Naive B cell (primary cell): ENCODE data around the gene ZBTB25. TPM values are rescaled to one million over a fixed set of nuclear protein-coding genes. Genes with fewer than 3 reads are reported as not detected.
"Not testable (repeated sequence)": the region's sequence is repeated elsewhere in the genome, so short reads cannot be mapped to it uniquely, and the experiment has no call there.

ENCODE experiments used
- ATAC-seq, 2 donors: fragments of 150-1000 bp; cut with Tn5 transposase; 2 replicates each; pipeline ENCODE4 v1.10.0; 2021; ENCODE audit warnings: low read depth in 2 of 2, mild to moderate bottlenecking in 2 of 2, moderate library complexity in 2 of 2
- DNase-seq: peaks from one replicate; pipeline ENCODE4 v3.0.0; 2022
- H3K27ac Mint-ChIP-seq, 6 donors: one replicate each; pipeline ENCODE4 v1.8.0; 2020 to 2022; ENCODE audit warnings: mild to moderate bottlenecking in 6 of 6, mixed read lengths in 6 of 6, moderate library complexity in 5 of 6, inconsistent platforms in 2 of 6
- H3K27me3 Mint-ChIP-seq, 3 donors: one replicate each; pipeline ENCODE4 v1.8.0; 2021 to 2022; ENCODE audit warnings: mixed read lengths in 3 of 3, mild to moderate bottlenecking in 1 of 3
- H3K36me3 Mint-ChIP-seq, 2 donors: one replicate each; pipeline ENCODE4 v1.8.0; 2020 to 2022; ENCODE audit warnings: mixed read lengths in 2 of 2, inconsistent platforms in 1 of 2, mild to moderate bottlenecking in 1 of 2
- H3K4me1 Mint-ChIP-seq, 3 donors: one replicate each; pipeline ENCODE4 v1.8.0; 2020 to 2022; ENCODE audit warnings: mixed read lengths in 3 of 3, inconsistent platforms in 1 of 3, mild to moderate bottlenecking in 1 of 3, moderate library complexity in 1 of 3
- H3K4me3 Mint-ChIP-seq, 8 donors: one replicate each; pipeline ENCODE4 v1.8.0; 2020 to 2022; ENCODE audit warnings: mild to moderate bottlenecking in 8 of 8, mixed read lengths in 8 of 8, moderate library complexity in 8 of 8, inconsistent platforms in 2 of 8
- H3K9me3 Mint-ChIP-seq, 7 donors: one replicate each; pipeline ENCODE4 v1.8.0; 2020 to 2022; ENCODE audit warnings: mixed read lengths in 7 of 7, mild to moderate bottlenecking in 5 of 7, inconsistent platforms in 2 of 7, moderate library complexity in 1 of 7
- polyA plus RNA-seq, 6 donors: library from polyadenylated mRNA; unstranded; fragments of 300-500 nt; fragmentation: Illumina TruSeq; gene quantifications; one replicate each; pipeline ENCODE4 v1.2.3, GENCODE V29; 2021; ENCODE audit warnings: low read depth in 6 of 6

Gene ZBTB25
- polyA plus RNA-seq, 6 donors from 2014 or later, result 16.7 to 26.4 (median 22.3) TPM

DNA sequence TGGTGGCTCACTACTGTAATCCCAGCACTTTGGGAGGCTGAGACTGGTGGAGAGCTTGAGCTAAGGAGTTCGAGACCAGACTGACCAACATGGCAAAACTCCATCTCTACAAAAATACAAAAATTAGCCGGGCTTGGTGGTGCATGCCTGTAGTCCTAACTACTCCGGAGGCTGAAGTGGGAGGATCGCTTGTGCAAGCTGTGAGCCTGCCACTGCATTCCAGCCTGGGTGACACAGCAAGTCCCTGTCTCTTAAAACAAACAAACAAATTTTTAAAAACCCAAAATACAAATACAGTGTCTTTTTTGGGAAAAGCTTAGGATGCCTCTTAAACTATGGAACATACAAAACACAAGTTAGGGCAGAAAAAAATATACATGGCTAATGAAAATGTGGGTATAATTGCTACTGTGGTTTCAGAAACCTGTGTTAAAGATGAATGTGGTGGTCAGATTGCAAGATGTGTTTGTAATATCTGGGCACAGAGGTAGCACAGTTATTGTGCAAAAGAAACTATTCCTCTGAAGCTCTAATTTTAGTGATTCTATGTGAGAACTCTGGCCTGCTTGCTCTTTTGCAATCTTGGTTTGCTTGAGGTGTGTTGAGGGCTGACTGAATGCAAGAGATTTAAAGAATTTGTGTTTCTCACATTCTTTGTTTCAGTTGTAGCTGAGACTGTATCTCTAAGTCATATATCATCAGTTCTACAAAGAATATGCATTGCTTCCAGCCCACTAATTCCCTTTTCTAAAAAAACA is 33.0 kb upstream of the ZBTB25 start:
- peaks cover 6 to 17% (median 8%) of the 10 kb centered on the region in 7 donors for H3K9me3 Mint-ChIP-seq
- ATAC-seq (no peak), DNase-seq (no peak)
- peaks cover 0 to 19% (median 10%) of the 10 kb centered on the region in 3 donors for H3K27me3 Mint-ChIP-seq
- H3K4me3 Mint-ChIP-seq, result peak overlapping the region in 4 of 8 donors; percentile 17 to 83 (median 40)
- H3K27ac Mint-ChIP-seq, result peak overlapping the region in 2 of 6 donors; percentile 15 to 16
- H3K4me1 Mint-ChIP-seq, result peaks cover 16 to 29% (median 28%) of the 10 kb centered on the region in 3 donors
- peaks cover 0 to 11% of the 10 kb centered on the region in 2 donors for H3K36me3 Mint-ChIP-seq

DNA sequence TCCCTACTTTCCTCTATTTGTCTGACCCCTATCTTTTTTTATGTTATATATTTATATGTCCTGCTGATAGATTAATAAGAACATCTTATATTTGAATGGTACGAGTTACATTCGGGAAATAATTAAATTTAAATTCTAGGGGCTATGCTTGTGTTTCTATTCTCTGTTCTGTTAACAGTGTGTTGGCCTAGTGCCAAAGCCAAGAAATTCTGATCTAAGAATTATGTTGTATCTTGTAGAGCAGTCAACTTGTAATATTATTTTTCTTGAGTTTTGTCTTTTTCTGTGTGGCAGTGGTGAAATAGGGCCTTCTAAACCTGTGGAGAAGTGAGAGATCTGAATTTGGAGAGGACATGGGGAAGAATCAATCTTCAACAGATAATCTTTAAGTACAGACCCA is 27.9 kb upstream of the ZBTB25 start:
- no peaks in the 10 kb centered on the region for H3K36me3 Mint-ChIP-seq

DNA sequence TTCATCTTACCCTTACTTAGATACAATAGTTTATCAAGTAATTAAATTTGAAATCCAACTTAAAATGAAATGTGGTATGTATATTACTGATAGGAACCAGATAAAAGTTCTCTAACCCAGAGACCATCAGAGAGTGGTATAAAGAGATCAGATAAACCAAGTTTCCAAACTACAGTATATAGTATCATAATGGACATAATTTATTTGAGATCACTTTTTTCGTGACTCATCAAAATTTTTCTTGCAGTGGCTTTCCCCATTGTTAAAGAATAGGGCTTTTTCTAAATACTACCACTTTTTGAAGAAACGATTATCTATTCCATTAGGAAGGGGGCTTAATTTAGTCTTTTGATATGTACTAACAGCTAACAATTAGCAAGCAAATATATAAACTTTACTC is 21.7 kb upstream of the ZBTB25 start:
- no peak for ATAC-seq
- H3K4me1 Mint-ChIP-seq, result peaks cover 4 to 10% (median 5%) of the 10 kb centered on the region in 3 donors
- H3K36me3 Mint-ChIP-seq, result peaks cover 0 to 5% of the 10 kb centered on the region in 2 donors
- DNase-seq, result no peak
- no peak overlapping the region for H3K4me3 Mint-ChIP-seq
- no peaks in the 10 kb centered on the region for H3K27me3 Mint-ChIP-seq
- no peaks in the 10 kb centered on the region for H3K9me3 Mint-ChIP-seq
- H3K27ac Mint-ChIP-seq, result peak overlapping the region in 1 of 6 donors; percentile 12

More for the DNA sequence above, 27.9 kb upstream of the ZBTB25 start:
- ATAC-seq, result no peak
- no peaks in the 10 kb centered on the region for H3K9me3 Mint-ChIP-seq
- no peak overlapping the region for H3K4me3 Mint-ChIP-seq
- no peak for DNase-seq
- no peaks in the 10 kb centered on the region for H3K27me3 Mint-ChIP-seq
- H3K27ac Mint-ChIP-seq, result no peak overlapping the region
- peaks cover 0 to 3% (median 0%) of the 10 kb centered on the region in 3 donors for H3K4me1 Mint-ChIP-seq

DNA sequence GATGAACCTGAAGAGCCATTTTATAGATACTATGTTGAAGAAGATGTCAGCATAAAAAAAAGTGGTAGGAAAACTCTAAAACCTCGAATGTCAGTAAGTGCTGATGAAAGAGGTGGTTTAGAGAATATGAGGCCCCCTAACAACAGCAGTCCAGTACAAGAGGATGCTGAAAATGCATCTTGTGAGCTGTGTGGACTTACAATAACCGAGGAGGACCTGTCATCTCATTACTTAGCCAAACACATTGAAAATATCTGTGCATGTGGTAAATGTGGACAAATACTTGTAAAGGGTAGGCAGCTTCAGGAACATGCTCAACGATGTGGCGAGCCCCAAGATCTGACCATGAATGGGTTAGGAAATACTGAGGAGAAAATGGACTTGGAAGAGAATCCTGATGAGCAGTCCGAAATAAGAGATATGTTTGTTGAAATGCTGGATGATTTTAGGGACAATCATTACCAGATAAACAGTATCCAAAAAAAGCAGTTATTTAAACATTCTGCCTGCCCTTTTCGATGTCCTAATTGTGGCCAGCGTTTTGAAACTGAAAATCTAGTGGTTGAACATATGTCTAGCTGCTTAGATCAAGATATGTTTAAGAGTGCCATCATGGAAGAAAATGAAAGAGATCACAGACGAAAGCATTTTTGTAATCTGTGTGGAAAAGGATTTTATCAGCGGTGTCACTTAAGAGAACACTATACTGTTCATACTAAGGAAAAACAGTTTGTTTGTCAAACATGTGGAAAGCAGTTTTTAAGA is 19.1 kb upstream of the ZBTB25 start:
- Mint-ChIP-seq H3K9me3 (no peaks in the 10 kb centered on the region), H3K27me3 (no peaks in the 10 kb centered on the region)
- no peak for ATAC-seq

DNA sequence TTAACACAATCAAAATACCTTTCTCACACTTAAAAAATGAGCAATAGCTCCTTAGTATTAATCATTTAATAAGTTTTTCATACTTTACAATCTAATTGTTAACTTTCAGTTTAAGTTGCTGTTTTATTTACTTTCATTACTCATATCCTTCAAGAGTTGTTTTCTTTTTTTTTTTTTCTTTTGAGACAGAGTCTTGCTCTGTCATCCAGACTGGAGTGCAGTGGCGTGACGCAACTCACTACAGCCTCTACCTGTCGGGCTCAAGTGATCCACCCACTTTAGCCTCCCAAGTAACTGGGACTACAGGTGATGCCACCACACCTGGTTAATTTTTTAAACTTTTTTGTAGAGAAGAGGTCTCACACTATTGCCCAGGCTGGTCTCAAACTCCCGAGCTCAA is 17.1 kb upstream of the ZBTB25 start:
- no peaks in the 10 kb centered on the region for H3K9me3 Mint-ChIP-seq
- ATAC-seq (no peak), DNase-seq (no peak)
- H3K36me3 Mint-ChIP-seq, result peaks cover 0 to 5% of the 10 kb centered on the region in 2 donors
- H3K27me3 Mint-ChIP-seq, result no peaks in the 10 kb centered on the region
- H3K27ac Mint-ChIP-seq, result peak overlapping the region in 2 of 6 donors; percentile 49 to 90
- peaks cover 13 to 35% (median 23%) of the 10 kb centered on the region in 3 donors for H3K4me1 Mint-ChIP-seq
- no peak overlapping the region for H3K4me3 Mint-ChIP-seq

More for the DNA sequence above, 19.1 kb upstream of the ZBTB25 start:
- peaks cover 0 to 5% of the 10 kb centered on the region in 2 donors for H3K36me3 Mint-ChIP-seq
- peaks cover 4 to 22% (median 10%) of the 10 kb centered on the region in 3 donors for H3K4me1 Mint-ChIP-seq
- H3K4me3 Mint-ChIP-seq, result no peak overlapping the region
- no peak for DNase-seq
- H3K27ac Mint-ChIP-seq, result no peak overlapping the region

DNA sequence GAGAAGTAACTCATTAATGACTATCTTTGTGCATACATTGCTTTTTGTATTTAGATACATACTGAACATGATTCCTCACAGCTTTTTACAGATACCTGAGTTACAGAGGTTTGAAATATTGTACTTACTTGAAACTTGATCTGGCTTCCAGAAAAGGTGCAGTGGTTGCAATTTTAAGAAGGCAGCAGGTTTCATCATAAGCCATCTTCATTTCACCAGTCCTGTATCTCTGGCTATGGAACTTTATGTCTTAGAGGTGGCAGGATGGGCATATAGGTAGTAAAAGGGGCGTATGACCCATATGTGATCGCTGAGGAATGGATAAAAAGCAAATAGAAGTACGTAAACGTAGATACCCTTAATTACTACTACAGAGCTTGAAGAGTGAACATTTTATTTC is 14.6 kb upstream of the ZBTB25 start:
- DNase-seq (no peak), ATAC-seq (no peak)
- H3K9me3 Mint-ChIP-seq, result no peaks in the 10 kb centered on the region
- H3K4me1 Mint-ChIP-seq, result peaks cover 21 to 46% (median 34%) of the 10 kb centered on the region in 3 donors
- H3K4me3 Mint-ChIP-seq, result no peak overlapping the region
- no peak overlapping the region for H3K27ac Mint-ChIP-seq
- no peaks in the 10 kb centered on the region for H3K36me3 Mint-ChIP-seq
- no peaks in the 10 kb centered on the region for H3K27me3 Mint-ChIP-seq

DNA sequence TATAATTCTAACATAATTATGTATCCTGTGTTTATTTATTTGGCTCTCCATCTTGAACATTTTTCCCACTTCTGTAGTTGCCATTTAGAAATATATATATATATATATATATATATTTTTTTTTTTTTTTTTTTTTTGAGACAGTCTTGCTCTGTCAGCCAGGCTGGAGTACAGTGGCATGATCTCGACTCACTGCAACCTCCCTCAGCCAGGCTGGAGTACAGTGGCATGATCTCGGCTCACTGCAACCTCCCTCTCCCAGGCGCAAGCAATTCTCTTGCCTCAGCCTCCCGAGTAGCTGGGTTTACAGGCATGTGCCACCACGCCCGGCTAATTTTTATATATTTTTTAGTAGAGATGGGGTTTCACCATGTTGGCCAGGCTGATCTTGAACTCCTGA is 14.0 kb upstream of the ZBTB25 start:
- not testable (repeated sequence) for ATAC-seq, H3K27ac Mint-ChIP-seq, H3K9me3 Mint-ChIP-seq, H3K36me3 Mint-ChIP-seq, DNase-seq, H3K4me3 Mint-ChIP-seq, H3K27me3 Mint-ChIP-seq
- H3K4me1 Mint-ChIP-seq, result peaks cover 22 to 46% (median 35%) of the 10 kb centered on the region in 3 donors

DNA sequence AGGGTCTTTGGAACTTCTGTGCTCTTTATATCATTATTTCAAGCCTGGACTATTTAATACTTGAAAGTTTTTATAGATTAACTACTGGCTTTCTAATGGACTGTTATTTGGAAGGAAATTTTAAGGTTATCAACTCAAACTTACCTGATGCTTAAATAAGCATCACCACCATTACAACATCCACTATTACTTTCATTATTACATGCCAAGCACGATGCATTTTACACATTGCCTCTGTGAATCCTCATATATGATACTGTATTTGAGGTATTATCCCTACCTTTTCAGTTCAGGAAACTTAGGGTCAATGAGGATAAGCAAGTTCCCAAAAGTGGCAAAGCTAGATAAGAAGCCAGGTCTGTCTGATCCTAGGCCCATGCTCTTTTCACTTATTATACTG is 13.3 kb upstream of the ZBTB25 start:
- ATAC-seq, result no peak
- H3K27ac Mint-ChIP-seq, result peak overlapping the region in 2 of 6 donors; percentile 27 to 58

DNA sequence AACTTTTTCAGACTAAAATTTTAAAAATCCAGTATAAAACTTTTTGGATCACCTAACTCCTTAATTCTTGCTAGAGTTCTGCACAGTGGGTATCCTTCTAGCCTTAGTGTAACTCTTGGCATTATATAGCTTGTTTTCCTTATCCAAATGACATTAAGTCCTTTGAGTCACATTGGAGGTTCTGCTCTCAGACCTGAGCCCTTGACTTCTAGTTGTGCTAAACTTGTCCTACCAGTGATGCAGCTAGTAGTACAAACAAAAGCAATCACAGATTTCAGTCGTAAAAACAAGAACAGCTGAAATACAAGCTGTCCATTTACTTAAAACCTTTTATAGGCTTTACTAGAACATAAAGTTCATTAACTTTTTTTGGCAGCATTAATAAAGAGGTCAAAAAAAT is 11.4 kb upstream of the ZBTB25 start:
- Mint-ChIP-seq H3K36me3 (no peaks in the 10 kb centered on the region), H3K27me3 (no peaks in the 10 kb centered on the region), H3K4me3 (no peak overlapping the region), H3K4me1 (peaks cover 41 to 57% (median 51%) of the 10 kb centered on the region in 3 donors), H3K27ac (no peak overlapping the region), H3K9me3 (no peaks in the 10 kb centered on the region)
- DNase-seq, result no peak
- no peak for ATAC-seq

More for the DNA sequence above, 13.3 kb upstream of the ZBTB25 start:
- Mint-ChIP-seq H3K4me3 (peak overlapping the region in 1 of 8 donors; percentile 20), H3K27me3 (no peaks in the 10 kb centered on the region), H3K4me1 (peaks cover 25 to 46% (median 35%) of the 10 kb centered on the region in 3 donors), H3K36me3 (no peaks in the 10 kb centered on the region), H3K9me3 (no peaks in the 10 kb centered on the region)
- no peak for DNase-seq

DNA sequence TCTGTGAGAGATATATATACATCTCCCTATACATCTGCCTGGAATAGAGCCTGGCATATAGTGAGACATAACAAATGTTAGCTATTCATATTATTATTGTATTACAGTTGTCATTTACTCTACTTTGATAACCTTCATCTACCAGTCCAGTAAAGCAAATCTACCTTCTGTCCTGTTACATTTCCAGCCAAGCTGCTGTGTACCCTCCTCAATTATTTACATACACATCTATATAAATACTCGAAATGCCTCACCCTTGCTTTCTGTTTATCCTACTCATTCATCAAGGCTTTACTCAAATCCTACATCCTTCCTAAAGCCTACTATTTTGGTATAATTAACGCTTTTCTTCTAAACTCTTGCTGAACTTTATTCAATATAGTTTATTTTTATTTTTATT is 9.6 kb upstream of the ZBTB25 start:
- no peak for ATAC-seq
- no peaks in the 10 kb centered on the region for H3K36me3 Mint-ChIP-seq
- H3K27ac Mint-ChIP-seq, result no peak overlapping the region
- no peaks in the 10 kb centered on the region for H3K27me3 Mint-ChIP-seq
- DNase-seq, result no peak
- H3K9me3 Mint-ChIP-seq, result no peaks in the 10 kb centered on the region
- H3K4me3 Mint-ChIP-seq, result no peak overlapping the region
- H3K4me1 Mint-ChIP-seq, result peaks cover 54 to 67% (median 62%) of the 10 kb centered on the region in 3 donors

DNA sequence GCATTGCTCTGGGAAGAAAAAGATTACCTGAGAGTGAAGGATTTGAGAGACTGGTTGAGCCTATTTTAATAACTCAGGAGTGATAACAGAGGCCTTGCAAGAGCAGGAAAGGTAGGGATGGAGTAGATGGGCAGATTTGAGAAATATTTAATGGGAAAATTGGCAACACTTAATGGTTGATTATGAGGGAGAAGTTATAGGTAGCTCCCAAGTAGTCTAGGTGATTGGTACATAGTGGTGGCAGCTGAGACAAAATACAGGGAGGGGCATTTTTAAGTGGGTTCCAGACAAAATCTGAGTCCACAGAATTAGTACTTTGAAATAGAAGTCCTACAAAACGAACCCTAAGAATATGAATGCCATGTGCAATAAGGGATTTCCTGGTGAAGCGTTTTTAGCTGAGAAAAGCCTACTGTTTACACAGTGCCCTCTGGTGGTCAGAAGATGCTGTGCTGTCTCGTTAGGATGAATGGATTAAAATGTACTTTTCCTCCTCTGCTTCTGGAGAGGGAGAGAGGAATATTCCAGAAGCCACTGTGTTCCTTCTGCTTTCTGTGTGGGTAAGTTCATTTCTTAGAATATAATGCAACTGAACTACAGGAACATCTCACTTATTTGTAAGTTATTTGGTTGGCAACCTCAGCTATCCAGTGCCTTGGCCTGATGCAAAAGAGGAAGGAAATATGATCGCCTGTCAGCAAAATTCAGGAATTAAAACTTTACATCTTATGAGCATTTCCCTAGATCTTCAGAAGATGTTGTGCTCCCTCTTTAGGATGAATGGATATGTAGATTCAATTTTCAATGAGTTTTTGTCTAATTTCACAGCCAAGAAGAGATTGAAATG is 7.4 kb upstream of the ZBTB25 start:
- Mint-ChIP-seq H3K4me1 (peaks cover 64 to 71% (median 69%) of the 10 kb centered on the region in 3 donors), H3K36me3 (no peaks in the 10 kb centered on the region), H3K9me3 (no peaks in the 10 kb centered on the region), H3K27me3 (no peaks in the 10 kb centered on the region), H3K4me3 (peak overlapping the region in 5 of 8 donors; percentile 19 to 73 (median 45)), H3K27ac (peak overlapping the region; percentile 56 to 99 (median 76))
- DNase-seq (peak; percentile 62), ATAC-seq (peak; percentile 49 to 53)

DNA sequence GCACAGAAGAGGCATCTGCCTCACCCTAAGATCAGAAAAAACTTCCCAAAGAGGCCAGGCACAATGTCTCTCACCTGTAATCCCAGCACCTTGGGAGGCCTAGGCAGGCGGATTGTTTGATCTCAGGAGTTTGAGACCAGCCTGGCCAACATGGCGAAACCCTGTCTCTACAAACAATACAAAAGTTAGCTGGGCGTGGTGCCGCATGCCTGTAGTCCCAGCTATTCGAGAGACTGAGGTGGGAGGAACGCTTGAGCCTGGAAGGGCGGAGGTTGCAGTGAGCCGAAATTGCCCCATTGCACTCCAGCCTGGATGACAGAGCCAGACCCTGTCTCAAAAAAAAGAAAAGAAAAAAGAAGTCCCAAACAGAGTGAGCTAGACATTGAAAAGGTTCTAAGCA is 5.4 kb upstream of the ZBTB25 start:
- no peak for ATAC-seq
- Mint-ChIP-seq H3K36me3 (no peaks in the 10 kb centered on the region), H3K27me3 (peaks cover 0 to 1% (median 0%) of the 10 kb centered on the region in 3 donors), H3K4me3 (peak overlapping the region in 2 of 8 donors; percentile 9 to 16), H3K4me1 (peaks cover 71 to 75% (median 73%) of the 10 kb centered on the region in 3 donors), H3K27ac (peak overlapping the region; percentile 24 to 99 (median 68)), H3K9me3 (no peaks in the 10 kb centered on the region)
- DNase-seq, result no peak
